Breast epithelium (tissue), 4 donors: ENCODE measurements around the gene BCAS3. TPM values are rescaled to one million over a fixed set of nuclear protein-coding genes. Genes with fewer than 3 reads are reported as not detected.
"Not testable (repeated sequence)": the region's sequence is repeated elsewhere in the genome, so short reads cannot be mapped to it uniquely, and the experiment has no call there.

Source experiments
- DNase-seq, 2 donors: peaks; one replicate each; pipeline ENCODE4 v3.0.0-alpha.2; 2019; ENCODE audit warnings: low spot score in 2 of 2
- H3K27ac ChIP-seq, 2 donors: fragments of 200-600 bp; sonication (generic) in 1 of 2; one replicate each; pipeline ENCODE4 v1.5.1; 2016 to 2019; ENCODE audit warnings: mild to moderate bottlenecking in 1 of 2
- H3K27me3 ChIP-seq, 2 donors: fragments of 200-600 bp; sonication (generic) in 1 of 2; one replicate each; pipeline versions ENCODE4 v1.5.1 to v1.6.0; 2017 to 2019; ENCODE audit warnings: control low read depth in 1 of 2, mild to moderate bottlenecking in 1 of 2
- H3K36me3 ChIP-seq: fragments of 200-600 bp; one replicate; pipeline ENCODE4 v1.5.1; 2019
- H3K4me1 ChIP-seq, 2 donors: fragments of 200-600 bp; sonication (generic); one replicate each; pipeline ENCODE4 v1.5.1; 2016 to 2019; ENCODE audit warnings: control low read depth in 1 of 2
- H3K4me3 ChIP-seq, 3 donors: fragments of 200-600 bp; sonication (generic); 1 replicate in 2 of 3; 2 replicates in 1 of 3; pipeline ENCODE4 v1.5.1; 2016 to 2019; ENCODE audit warnings: mild to moderate bottlenecking in 3 of 3, moderate library complexity in 2 of 3
- H3K9me3 ChIP-seq, 2 donors: fragments of 200-600 bp; sonication (generic) in 1 of 2; one replicate each; pipeline ENCODE4 v1.5.1; 2016 to 2019; ENCODE audit warnings: control low read depth in 1 of 2
- CTCF ChIP-seq, 3 donors: fragments of 450-650 bp; IDR thresholded peaks; one replicate each; pipeline ENCODE4 v1.5.1; 2016 to 2017; ENCODE audit warnings: antibody characterized with exemption in 3 of 3, mild to moderate bottlenecking in 3 of 3, moderate library complexity in 3 of 3
- POLR2A ChIP-seq: fragments of 450-650 bp; IDR thresholded peaks from one replicate; pipeline ENCODE4 v1.6.1; 2016; ENCODE audit warnings: antibody characterized with exemption, mild to moderate bottlenecking, moderate library complexity
- POLR2AphosphoS5 ChIP-seq, 3 donors: sonication (generic); formaldehyde crosslinking; IDR thresholded peaks; one replicate each; pipeline ENCODE4 v1.6.1; 2017; ENCODE audit warnings: antibody characterized with exemption in 3 of 3
- intact Hi-C: fragments of 100-400 bp; cut with DNase I; formaldehyde crosslinking; loops from one replicate; pipeline ENCODE4 v1.15.1; 2023; ENCODE audit warnings: low total_unique reads
- total RNA-seq, 3 donors: library from RNA; depleted of rRNA; stranded (reverse); fragments of >200 nt; gene quantifications; one replicate each; pipeline ENCODE4 v1.1.0, GENCODE V29; 2016

The BCAS3 gene
- total RNA-seq, 3 donors from 2014 or later: 30.8 to 47.9 (median 31.2) TPM

GRCh38 chr17:61354895-61355874 lies 677.5 kb downstream of the BCAS3 start:
- H3K27me3 ChIP-seq: no peaks in the 10 kb centered on the region
- no peak overlapping the region for H3K27ac ChIP-seq
- no peak overlapping the region for H3K4me3 ChIP-seq
- TF ChIP-seq POLR2AphosphoS5 (IDR thresholded peaks at IDR 0.05) (no peak), POLR2A (no peak), CTCF (IDR thresholded peaks at IDR 0.05) (no peak)
- intact Hi-C loops: no loop called here
- H3K36me3 ChIP-seq: no peaks in the 10 kb centered on the region
- no peaks in the 10 kb centered on the region for H3K9me3 ChIP-seq
- no peak for DNase-seq
- no peaks in the 10 kb centered on the region for H3K4me1 ChIP-seq

- H3K9me3 ChIP-seq, H3K36me3 ChIP-seq, H3K4me3 ChIP-seq, DNase-seq, H3K4me1 ChIP-seq, H3K27me3 ChIP-seq, H3K27ac ChIP-seq, intact Hi-C loops: not testable (repeated sequence)
Observed at GRCh38 chr17:61357061-61357460, 679.4 kb downstream of the BCAS3 start.

GRCh38 chr17:61359513-61359912 lies 681.9 kb downstream of the BCAS3 start:
- H3K9me3 ChIP-seq, intact Hi-C loops, H3K4me1 ChIP-seq, H3K27ac ChIP-seq, H3K27me3 ChIP-seq, H3K36me3 ChIP-seq, DNase-seq, H3K4me3 ChIP-seq: not testable (repeated sequence)

GRCh38 chr17:61360318-61360943 lies 682.8 kb downstream of the BCAS3 start:
- Histone ChIP-seq H3K36me3 (no peaks in the 10 kb centered on the region), H3K4me3 (no peak overlapping the region), H3K9me3 (no peaks in the 10 kb centered on the region), H3K27me3 (no peaks in the 10 kb centered on the region), H3K27ac (no peak overlapping the region), H3K4me1 (no peaks in the 10 kb centered on the region)
- DNase-seq: no peak
- no peak for TF ChIP-seq POLR2AphosphoS5 (IDR thresholded peaks at IDR 0.05)
- no peak for TF ChIP-seq CTCF (IDR thresholded peaks at IDR 0.05)
- TF ChIP-seq POLR2A: no peak
- intact Hi-C loops: no loop called here

- TF ChIP-seq POLR2AphosphoS5 (IDR thresholded peaks at IDR 0.05) (no peak), POLR2A (no peak), CTCF (IDR thresholded peaks at IDR 0.05) (no peak)
- H3K27ac ChIP-seq: no peak overlapping the region
- H3K36me3 ChIP-seq: no peaks in the 10 kb centered on the region
- no peaks in the 10 kb centered on the region for H3K9me3 ChIP-seq
- H3K4me3 ChIP-seq: no peak overlapping the region
- intact Hi-C loops: no loop called here
- no peaks in the 10 kb centered on the region for H3K4me1 ChIP-seq
- H3K27me3 ChIP-seq: no peaks in the 10 kb centered on the region
- DNase-seq: no peak
Observed at GRCh38 chr17:61361084-61361483, 683.4 kb downstream of the BCAS3 start.

- H3K36me3 ChIP-seq: no peaks in the 10 kb centered on the region
- no peaks in the 10 kb centered on the region for H3K4me1 ChIP-seq
- no peaks in the 10 kb centered on the region for H3K9me3 ChIP-seq
- H3K4me3 ChIP-seq: no peak overlapping the region
- DNase-seq: no peak
- no peak for TF ChIP-seq POLR2AphosphoS5 (IDR thresholded peaks at IDR 0.05)
- TF ChIP-seq POLR2A: no peak
- TF ChIP-seq CTCF (IDR thresholded peaks at IDR 0.05): no peak
- no peak overlapping the region for H3K27ac ChIP-seq
- H3K27me3 ChIP-seq: no peaks in the 10 kb centered on the region
- intact Hi-C loops: no loop called here
Observed at GRCh38 chr17:61362396-61362795, 684.7 kb downstream of the BCAS3 start.
